ENCODE results near the gene DSCAML1. TPM values are rescaled to one million over a fixed set of nuclear protein-coding genes. Genes with fewer than 3 reads are reported as not detected.

The DSCAML1 gene
- total and polyA plus RNA-seq, 10 of the 15 experiments (the other 5 are each of a cell fraction or from before 2014, with no cell fraction given) = 0.03 to 0.18 (median 0.06) TPM; not detected in 1

GRCh38 chr11:117629146-117629545 is 167.9 kb downstream of the DSCAML1 start:
- CTCF ChIA-PET = interaction anchor here (0.6 to 1.6 kb wide), 3 partner anchors 8 to 570 kb away, joined by 3 to 5 read pairs (median 5); no protein-coding TSS in a partner anchor

More at GRCh38 chr11:117629146-117629545, 167.9 kb downstream of the DSCAML1 start:
- Histone ChIP-seq H3K4me3 (no peak overlapping the region), H2AFZ (ENCODE audit: control insufficient read depth, low read depth, low read length) (no peak overlapping the region), H3K27ac (ENCODE audit: control insufficient read depth, insufficient read depth) (no peak overlapping the region), H3K79me2 (ENCODE audit: control insufficient read depth, insufficient read depth, low read length) (no peaks in the 10 kb centered on the region), H3K4me2 (ENCODE audit: control insufficient read depth, insufficient read depth) (no peak overlapping the region), H3K9ac (ENCODE audit: control insufficient read depth, insufficient read depth, low read length) (no peak overlapping the region), H3K27me3 (replicated peaks in 1 of 2; ENCODE audit: control insufficient read depth in 2 of 2, insufficient read depth in 2 of 2, low read length in 1 of 2) (peaks cover 4 to 6% of the 10 kb centered on the region in 2 experiments; a peak in 3 of 4 replicates), H3K36me3 (ENCODE audit: control insufficient read depth in 2 of 2, insufficient read depth in 2 of 2, low read length in 1 of 2) (no peaks in the 10 kb centered on the region), H3K9me3 (replicated peaks; ENCODE audit: control insufficient read depth, insufficient read depth, low read length) (no peaks in the 10 kb centered on the region), H4K20me1 (ENCODE audit: control insufficient read depth, insufficient read depth) (no peaks in the 10 kb centered on the region), H3K4me1 (ENCODE audit: control insufficient read depth, insufficient read depth, low read length) (no peaks in the 10 kb centered on the region)
- POLR2A ChIA-PET = no interaction called here
- RAD21 ChIA-PET (ENCODE audit: unreplicated experiment) = no interaction called here
- BruUV-seq (replicated peaks) = no TSS peak
- no peak for FAIRE-seq
- TF ChIP-seq ZNF622 (IDR thresholded peaks at IDR 0.05) (no peak), REST (IDR thresholded peaks at IDR 0.05; ENCODE audit: low read depth, low read length) (no peak), SMC3 (IDR thresholded peaks at IDR 0.05; ENCODE audit: borderline replicate concordance, low read length) (no peak), SMARCA5 (IDR thresholded peaks at IDR 0.05) (no peak)
- 44% methylated on average over 6 of the region's 6 CpGs for WGBS (ENCODE audit: insufficient coverage, insufficient replicate concordance, low lambda C conversion rate, missing lambda C conversion rate)
- DNase-seq (ENCODE audit: low read depth, low spot score) = no peak
- in situ Hi-C loops (cut with MboI) (no loop called here), intact Hi-C loops (cut with micrococcal nuclease; ENCODE audit: unreplicated experiment) (no loop called here)
- ATAC-seq = no peak
- SMC1A ChIA-PET (ENCODE audit: uncharacterized antibody, unreplicated experiment) = interaction anchor here (1.2 kb wide), 1 partner anchor 9 kb away, joined by 3 read pairs; no protein-coding TSS in a partner anchor

Measured in GM12878 (cell line).